Fibroblast of mammary gland (primary cell): ENCODE results near the gene HRG.

Experiments
- DNase-seq: peaks from one replicate; pipeline ENCODE4 v3.0.0-alpha.2; 2010; ENCODE audit warnings: low read depth
- H3K4me3 ChIP-seq: 2 replicates; pipeline ENCODE4 v1.5.1; 2011; ENCODE audit warnings: low read depth, mild to moderate bottlenecking, low read length, moderate library complexity; ENCODE audit not compliant: control insufficient read depth
- CTCF ChIP-seq: conservative IDR thresholded peaks from 2 replicates; pipeline ENCODE4 v1.5.1; 2011; ENCODE audit warnings: low read depth, low read length, inconsistent platforms; ENCODE audit not compliant: control insufficient read depth, insufficient read depth

Gene HRG

DNA sequence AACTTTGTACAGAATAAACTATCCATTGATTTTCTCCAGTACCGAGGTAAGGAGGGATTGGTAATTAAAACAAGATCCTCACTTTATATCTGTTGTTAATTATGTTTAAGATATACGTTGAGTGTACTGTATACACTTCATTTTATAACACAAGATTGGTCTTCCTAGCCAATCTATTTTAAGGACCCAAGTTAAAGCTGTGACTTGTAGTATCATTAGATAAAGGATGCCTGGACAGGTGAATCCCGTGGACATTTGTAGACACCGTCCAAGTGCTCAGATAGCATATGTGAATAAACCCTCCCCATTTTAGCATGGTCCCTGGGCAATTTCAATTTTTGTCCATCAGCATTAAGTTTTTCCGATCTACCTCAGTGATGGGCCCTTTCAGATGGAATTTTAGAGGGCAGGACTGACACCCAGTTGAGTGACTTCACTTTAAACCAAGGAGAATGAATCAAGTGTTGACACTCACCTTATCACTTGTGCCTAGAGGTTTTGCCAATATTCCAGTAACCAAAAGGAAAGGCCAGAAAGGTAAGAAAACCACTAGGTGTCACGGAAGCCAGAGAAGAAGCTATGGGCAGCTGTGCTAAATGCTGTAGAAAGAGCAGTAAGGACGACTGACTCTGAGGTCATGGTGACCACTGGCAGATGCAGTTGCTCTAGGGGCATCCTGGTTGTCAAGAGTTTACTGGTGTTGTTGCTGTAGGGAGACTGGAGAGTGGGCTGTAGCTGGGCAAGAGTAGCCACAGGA lies 43.7 kb upstream of the HRG start:
- no peak overlapping the region for H3K4me3 ChIP-seq
- TF ChIP-seq CTCF, result no peak

GRCh38 chr3:186622651-186623310 lies 43.0 kb upstream of the HRG start:
- no peak for TF ChIP-seq CTCF
- H3K4me3 ChIP-seq, result no peak overlapping the region
- DNase-seq, result no peak

More for the DNA sequence above, 43.7 kb upstream of the HRG start:
- no peak for DNase-seq

GRCh38 chr3:186624598-186624997 lies 41.2 kb upstream of the HRG start:
- no peak overlapping the region for H3K4me3 ChIP-seq
- DNase-seq, result no peak
- TF ChIP-seq CTCF, result no peak

DNA sequence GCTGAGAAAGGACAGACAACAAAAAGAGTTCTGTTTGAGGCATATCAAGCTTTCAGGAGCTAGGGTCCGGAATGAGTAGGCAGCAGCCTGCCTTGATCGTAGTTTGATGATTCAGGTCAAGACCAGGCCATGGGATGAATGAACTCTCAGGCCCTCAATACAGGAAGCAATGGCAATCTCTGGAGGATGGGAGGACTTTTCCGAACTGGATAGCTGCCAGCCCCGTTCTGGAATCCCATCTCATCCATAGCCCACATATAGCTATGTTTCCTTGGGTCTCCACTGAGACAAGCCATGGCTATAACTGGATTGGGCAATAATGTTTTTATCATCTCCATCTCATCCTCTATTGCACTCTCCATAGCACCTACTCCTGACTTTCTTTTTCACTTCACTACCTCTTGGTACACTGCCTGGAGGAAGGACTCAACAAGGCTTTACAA lies 40.2 kb upstream of the HRG start:
- no peak overlapping the region for H3K4me3 ChIP-seq
- TF ChIP-seq CTCF, result no peak
- no peak for DNase-seq

DNA sequence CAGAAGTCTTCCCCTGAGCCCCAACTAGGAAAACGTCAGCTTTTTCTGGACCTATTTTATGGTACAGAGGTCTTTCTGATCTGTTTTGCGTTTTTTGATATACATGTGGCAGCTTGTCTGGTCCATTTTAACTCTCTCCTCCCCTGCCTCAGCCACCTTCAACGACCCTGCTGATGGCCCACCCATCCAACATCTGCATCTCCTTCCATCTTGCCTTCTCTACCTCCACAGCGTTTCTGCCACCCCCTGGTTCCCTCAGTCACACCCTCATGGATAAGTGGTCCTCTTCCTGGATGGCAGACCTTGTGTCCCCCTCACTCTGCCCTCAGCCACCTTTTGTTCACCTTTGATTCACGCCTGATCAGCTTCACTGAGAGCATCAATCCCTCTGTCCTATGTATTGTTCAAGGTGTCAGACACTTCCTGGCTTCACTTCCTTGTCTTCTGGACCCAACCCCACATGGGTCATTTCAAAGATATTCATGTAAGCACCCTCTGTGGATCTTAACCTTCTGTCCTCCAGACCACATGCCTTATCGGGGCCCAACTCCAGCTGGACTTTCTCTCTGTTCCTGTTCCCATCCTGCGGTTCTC lies 39.5 kb upstream of the HRG start:
- H3K4me3 ChIP-seq, result no peak overlapping the region
- no peak for TF ChIP-seq CTCF
- no peak for DNase-seq

GRCh38 chr3:186627852-186628414 lies 37.9 kb upstream of the HRG start:
- no peak for TF ChIP-seq CTCF
- no peak for DNase-seq
- no peak overlapping the region for H3K4me3 ChIP-seq
